ENCODE results near the gene TRHDE.
A peak's percentile ranks its signal among the peaks of the same experiment; 100 is the strongest.
"Not testable (repeated sequence)": the region's sequence is repeated elsewhere in the genome, so short reads cannot be mapped to it uniquely, and the experiment has no call there.

The TRHDE gene

GRCh38 chr12:72612171-72612570, 340.0 kb downstream of the TRHDE start:
- no peak for DNase-seq (ENCODE audit: low read depth)

- no peak for DNase-seq (ENCODE audit: low read depth)
Measured at GRCh38 chr12:72618764-72619163, 346.6 kb downstream of the TRHDE start.

- no peak for DNase-seq (ENCODE audit: low read depth)
Measured at GRCh38 chr12:72622556-72622955, 350.4 kb downstream of the TRHDE start.

GRCh38 chr12:72631926-72632685, 359.9 kb downstream of the TRHDE start:
- DNase-seq (ENCODE audit: low read depth): peak; percentile 13

GRCh38 chr12:72642706-72643105, 370.5 kb downstream of the TRHDE start:
- DNase-seq (ENCODE audit: low read depth): no peak

- DNase-seq (ENCODE audit: low read depth): no peak
Measured at GRCh38 chr12:72647139-72647538, 375.0 kb downstream of the TRHDE start.

- DNase-seq (ENCODE audit: low read depth): no peak
Measured at GRCh38 chr12:72658615-72659014, 386.4 kb downstream of the TRHDE start.

- not testable (repeated sequence) for DNase-seq (ENCODE audit: low read depth)
Measured at GRCh38 chr12:72660174-72660573, 388.0 kb downstream of the TRHDE start.

GRCh38 chr12:72673853-72674252, 401.7 kb downstream of the TRHDE start:
- no peak for DNase-seq (ENCODE audit: low read depth)

GRCh38 chr12:72676556-72676955, 404.4 kb downstream of the TRHDE start:
- DNase-seq (ENCODE audit: low read depth): no peak

GRCh38 chr12:72677139-72677538, 405.0 kb downstream of the TRHDE start:
- no peak for DNase-seq (ENCODE audit: low read depth)

GRCh38 chr12:72677846-72678245, 405.7 kb downstream of the TRHDE start:
- no peak for DNase-seq (ENCODE audit: low read depth)

GRCh38 chr12:72679147-72679757, 407.1 kb downstream of the TRHDE start:
- no peak for DNase-seq (ENCODE audit: low read depth)

GRCh38 chr12:72681028-72681427, 408.9 kb downstream of the TRHDE start:
- DNase-seq (ENCODE audit: low read depth): no peak

- DNase-seq (ENCODE audit: low read depth): no peak
Measured at GRCh38 chr12:72684491-72684890, 412.3 kb downstream of the TRHDE start.

- DNase-seq (ENCODE audit: low read depth): no peak
Measured at GRCh38 chr12:72692338-72692737, 420.2 kb downstream of the TRHDE start.

- no peak for DNase-seq (ENCODE audit: low read depth)
Measured at GRCh38 chr12:72694193-72694592, 422.0 kb downstream of the TRHDE start.

GRCh38 chr12:72699362-72699761, 427.2 kb downstream of the TRHDE start:
- no peak for DNase-seq (ENCODE audit: low read depth)

GRCh38 chr12:72712025-72712424, 439.9 kb downstream of the TRHDE start:
- DNase-seq (ENCODE audit: low read depth): not testable (repeated sequence)

- DNase-seq (ENCODE audit: low read depth): no peak
Measured at GRCh38 chr12:72716221-72716620, 444.1 kb downstream of the TRHDE start.

GRCh38 chr12:72717036-72717435, 444.9 kb downstream of the TRHDE start:
- no peak for DNase-seq (ENCODE audit: low read depth)

Data from EH (cell line).